HAP-1 (cell line): ENCODE measurements around the gene SYCE3.
A peak's percentile ranks its signal among the peaks of the same experiment; 100 is the strongest.

Experiments used
- DNase-seq, 2 experiments: peaks; one replicate each; pipeline ENCODE4 v3.0.0-alpha.2; 2016 to 2020; ENCODE audit warnings: low spot score in 2 of 2
- H3K27me3 ChIP-seq: fragments of 250-450 bp; sonication (Bioruptor Pico); 2 replicates; pipeline ENCODE4 v1.5.1; 2020; ENCODE audit warnings: low read depth, mild to moderate bottlenecking, moderate library complexity
- H3K36me3 ChIP-seq: fragments of 250-450 bp; sonication (Bioruptor Pico); replicated peaks from 2 replicates; pipeline ENCODE4 v1.5.1; 2020; ENCODE audit warnings: mild to moderate bottlenecking
- H3K4me1 ChIP-seq: fragments of 250-450 bp; sonication (Bioruptor Pico); 2 replicates; pipeline ENCODE4 v1.5.1; 2020; ENCODE audit warnings: mild to moderate bottlenecking
- H3K4me3 ChIP-seq: fragments of 250-450 bp; sonication (Bioruptor Pico); 2 replicates; pipeline ENCODE4 v1.5.1; 2020; ENCODE audit warnings: mild to moderate bottlenecking, moderate library complexity
- H3K9me3 ChIP-seq: fragments of 250-450 bp; sonication (Bioruptor Pico); 2 replicates; pipeline ENCODE4 v1.5.1; 2020; ENCODE audit warnings: mild to moderate bottlenecking, moderate library complexity
- in situ Hi-C: fragments of 300-500 bp; cut with MboI; formaldehyde crosslinking; loops from 3 replicates; pipeline ENCODE4 v1.14.3; 2020; ENCODE audit warnings: low sequenced_read_pairs, inconsistent platforms, mixed read lengths

The SYCE3 gene

GRCh38 chr22:50585238-50585637, 22.5 kb upstream of the SYCE3 start:
- DNase-seq = no peak
- Histone ChIP-seq H3K27me3 (no peaks in the 10 kb centered on the region), H3K4me3 (no peak overlapping the region), H3K36me3 (peaks cover 10% of the 10 kb centered on the region), H3K4me1 (peaks cover 12% of the 10 kb centered on the region), H3K9me3 (no peaks in the 10 kb centered on the region)
- in situ Hi-C loops = no loop called here

- Histone ChIP-seq H3K9me3 (no peaks in the 10 kb centered on the region), H3K4me1 (peaks cover 12% of the 10 kb centered on the region), H3K4me3 (peak overlapping the region; percentile 91; the same call in 1 of the 2 replicates), H3K36me3 (peaks cover 19% of the 10 kb centered on the region), H3K27me3 (no peaks in the 10 kb centered on the region)
- in situ Hi-C loops = no loop called here
- no peak for DNase-seq
Measured at GRCh38 chr22:50584106-50585096, 21.7 kb upstream of the SYCE3 start.

- H3K4me3 ChIP-seq = peak overlapping the region; percentile 91
- H3K27me3 ChIP-seq = no peaks in the 10 kb centered on the region
- in situ Hi-C loops = no loop called here
- no peaks in the 10 kb centered on the region for H3K9me3 ChIP-seq
- peaks cover 29% of the 10 kb centered on the region for H3K36me3 ChIP-seq
- peaks cover 12% of the 10 kb centered on the region for H3K4me1 ChIP-seq
- no peak for DNase-seq
Measured at GRCh38 chr22:50583294-50583861, 20.7 kb upstream of the SYCE3 start.

- peak; percentile 98 to 99 for DNase-seq
- in situ Hi-C loops = no loop called here
Measured at GRCh38 chr22:50582493-50583293, 20.0 kb upstream of the SYCE3 start, which contains the start of gene CHKB. Gene CHKB (minus strand): TSS chr22:50582849. CDS start chr22:50582781, 68 bp downstream.

GRCh38 chr22:50581950-50582492, 19.3 kb upstream of the SYCE3 start:
- peak overlapping the region; percentile 91 for H3K4me3 ChIP-seq
- H3K36me3 ChIP-seq = peaks cover 32% of the 10 kb centered on the region
- no peaks in the 10 kb centered on the region for H3K27me3 ChIP-seq
- in situ Hi-C loops = no loop called here
- peaks cover 12% of the 10 kb centered on the region for H3K4me1 ChIP-seq
- DNase-seq = peak in 1 of 2 experiments; percentile 48
- H3K9me3 ChIP-seq = no peaks in the 10 kb centered on the region

More at GRCh38 chr22:50582493-50583293, 20.0 kb upstream of the SYCE3 start, which contains the start of gene CHKB:
- peak within 1 kb of the TSS; percentile 91 for H3K4me3 ChIP-seq
- peaks cover 30% of the 10 kb centered on the region for H3K36me3 ChIP-seq
- H3K27me3 ChIP-seq = no peaks in the 10 kb centered on the region
- H3K4me1 ChIP-seq = peaks cover 12% of the 10 kb centered on the region
- no peaks in the 10 kb centered on the region for H3K9me3 ChIP-seq

- in situ Hi-C loops = no loop called here
- Histone ChIP-seq H3K36me3 (peaks cover 37% of the 10 kb centered on the region), H3K9me3 (no peaks in the 10 kb centered on the region), H3K4me3 (peak overlapping the region; percentile 91), H3K4me1 (peaks cover 12% of the 10 kb centered on the region), H3K27me3 (no peaks in the 10 kb centered on the region)
- DNase-seq = no peak
Measured at GRCh38 chr22:50581031-50581949, 18.6 kb upstream of the SYCE3 start.

GRCh38 chr22:50579752-50580151, 17.0 kb upstream of the SYCE3 start:
- Histone ChIP-seq H3K9me3 (no peaks in the 10 kb centered on the region), H3K36me3 (peaks cover 47% of the 10 kb centered on the region), H3K4me3 (no peak overlapping the region), H3K4me1 (peaks cover 12% of the 10 kb centered on the region), H3K27me3 (no peaks in the 10 kb centered on the region)
- no peak for DNase-seq
- in situ Hi-C loops = no loop called here

- no peak for DNase-seq
- peaks cover 55% of the 10 kb centered on the region for H3K36me3 ChIP-seq
- H3K27me3 ChIP-seq = no peaks in the 10 kb centered on the region
- no peaks in the 10 kb centered on the region for H3K9me3 ChIP-seq
- H3K4me3 ChIP-seq = no peak overlapping the region
- H3K4me1 ChIP-seq = peaks cover 11% of the 10 kb centered on the region
- in situ Hi-C loops = no loop called here
Measured at GRCh38 chr22:50578776-50579310, 16.1 kb upstream of the SYCE3 start.

GRCh38 chr22:50577987-50578775, 15.5 kb upstream of the SYCE3 start, which contains the start of gene CPT1B:
Gene CPT1B (minus strand): TSS chr22:50578427. CDS start chr22:50577915, 512 bp downstream.
- in situ Hi-C loops = no loop called here
- no peaks in the 10 kb centered on the region for H3K9me3 ChIP-seq

GRCh38 chr22:50577697-50577986, 14.9 kb upstream of the SYCE3 start:
- Histone ChIP-seq H3K4me1 (peaks cover 7% of the 10 kb centered on the region), H3K9me3 (no peaks in the 10 kb centered on the region), H3K36me3 (peaks cover 67% of the 10 kb centered on the region), H3K27me3 (no peaks in the 10 kb centered on the region), H3K4me3 (no peak overlapping the region)
- no peak for DNase-seq
- in situ Hi-C loops = no loop called here

More at GRCh38 chr22:50577987-50578775, 15.5 kb upstream of the SYCE3 start, which contains the start of gene CPT1B:
- no peak within 1 kb of the TSS for H3K4me3 ChIP-seq
- no peaks in the 10 kb centered on the region for H3K27me3 ChIP-seq
- no peak for DNase-seq
- H3K36me3 ChIP-seq = peaks cover 62% of the 10 kb centered on the region
- H3K4me1 ChIP-seq = peaks cover 7% of the 10 kb centered on the region

- in situ Hi-C loops = no loop called here
- no peaks in the 10 kb centered on the region for H3K9me3 ChIP-seq
- H3K36me3 ChIP-seq = peaks cover 73% of the 10 kb centered on the region
- H3K4me3 ChIP-seq = no peak overlapping the region
- no peak for DNase-seq
- peaks cover 7% of the 10 kb centered on the region for H3K4me1 ChIP-seq
- H3K27me3 ChIP-seq = no peaks in the 10 kb centered on the region
Measured at GRCh38 chr22:50576806-50577696, 14.3 kb upstream of the SYCE3 start.
